ENCODE data around the gene HEXD.

Gene HEXD

GRCh38 chr17:82408288-82408937 lies 9.7 kb upstream of the HEXD start:
- Histone ChIP-seq H3K9me2 (replicated peaks; ENCODE audit: insufficient read depth, low read length) (no peaks in the 10 kb centered on the region), H3K9ac (ENCODE audit: low read length) (no peak overlapping the region), H2AFZ (ENCODE audit: low read length) (no peak overlapping the region), H3K27me3 (replicated peaks; ENCODE audit: insufficient read depth, low read length) (no peaks in the 10 kb centered on the region), H3K4me2 (ENCODE audit: low read depth, low read length) (no peak overlapping the region), H4K20me1 (ENCODE audit: insufficient read depth, low read length) (no peaks in the 10 kb centered on the region), H3K27ac (ENCODE audit: low read length) (no peak overlapping the region), H3K4me1 (ENCODE audit: low read length) (peaks cover 11% of the 10 kb centered on the region), H3K4me3 (ENCODE audit: low read length) (no peak overlapping the region), H3K36me3 (replicated peaks; ENCODE audit: insufficient read depth, low read length) (no peaks in the 10 kb centered on the region), H3K9me3 (replicated peaks; ENCODE audit: insufficient read depth, low read length) (no peaks in the 10 kb centered on the region), H3K79me2 (ENCODE audit: low read length) (peaks cover 27% of the 10 kb centered on the region), H3F3A (ENCODE audit: insufficient read depth, low read length) (peaks cover 12% of the 10 kb centered on the region)
- TF ChIP-seq EZH2 (optimal IDR thresholded peaks at IDR 0.05; ENCODE audit: low read depth, low read length) (no peak), EZH2phosphoT487 (IDR thresholded peaks at IDR 0.05; ENCODE audit: low read length) (no peak), CTCF (IDR thresholded peaks at IDR 0.05; ENCODE audit: low read length) (no peak)
- no peak for DNase-seq

GRCh38 chr17:82408938-82409318 lies 9.2 kb upstream of the HEXD start:
- Histone ChIP-seq H3K27ac (ENCODE audit: low read length) (no peak overlapping the region), H3K9ac (ENCODE audit: low read length) (no peak overlapping the region), H3K27me3 (replicated peaks; ENCODE audit: insufficient read depth, low read length) (no peaks in the 10 kb centered on the region), H2AFZ (ENCODE audit: low read length) (no peak overlapping the region), H3K4me3 (ENCODE audit: low read length) (no peak overlapping the region), H3K79me2 (ENCODE audit: low read length) (peaks cover 29% of the 10 kb centered on the region), H3K9me2 (replicated peaks; ENCODE audit: insufficient read depth, low read length) (no peaks in the 10 kb centered on the region), H3K9me3 (replicated peaks; ENCODE audit: insufficient read depth, low read length) (no peaks in the 10 kb centered on the region), H3K36me3 (replicated peaks; ENCODE audit: insufficient read depth, low read length) (no peaks in the 10 kb centered on the region), H3F3A (ENCODE audit: insufficient read depth, low read length) (peaks cover 7% of the 10 kb centered on the region), H3K4me2 (ENCODE audit: low read depth, low read length) (no peak overlapping the region), H4K20me1 (ENCODE audit: insufficient read depth, low read length) (no peaks in the 10 kb centered on the region), H3K4me1 (ENCODE audit: low read length) (peaks cover 6% of the 10 kb centered on the region)
- DNase-seq, result no peak
- TF ChIP-seq EZH2 (optimal IDR thresholded peaks at IDR 0.05; ENCODE audit: low read depth, low read length), result no peak
- no peak for TF ChIP-seq CTCF (IDR thresholded peaks at IDR 0.05; ENCODE audit: low read length)
- no peak for TF ChIP-seq EZH2phosphoT487 (IDR thresholded peaks at IDR 0.05; ENCODE audit: low read length)

DNA sequence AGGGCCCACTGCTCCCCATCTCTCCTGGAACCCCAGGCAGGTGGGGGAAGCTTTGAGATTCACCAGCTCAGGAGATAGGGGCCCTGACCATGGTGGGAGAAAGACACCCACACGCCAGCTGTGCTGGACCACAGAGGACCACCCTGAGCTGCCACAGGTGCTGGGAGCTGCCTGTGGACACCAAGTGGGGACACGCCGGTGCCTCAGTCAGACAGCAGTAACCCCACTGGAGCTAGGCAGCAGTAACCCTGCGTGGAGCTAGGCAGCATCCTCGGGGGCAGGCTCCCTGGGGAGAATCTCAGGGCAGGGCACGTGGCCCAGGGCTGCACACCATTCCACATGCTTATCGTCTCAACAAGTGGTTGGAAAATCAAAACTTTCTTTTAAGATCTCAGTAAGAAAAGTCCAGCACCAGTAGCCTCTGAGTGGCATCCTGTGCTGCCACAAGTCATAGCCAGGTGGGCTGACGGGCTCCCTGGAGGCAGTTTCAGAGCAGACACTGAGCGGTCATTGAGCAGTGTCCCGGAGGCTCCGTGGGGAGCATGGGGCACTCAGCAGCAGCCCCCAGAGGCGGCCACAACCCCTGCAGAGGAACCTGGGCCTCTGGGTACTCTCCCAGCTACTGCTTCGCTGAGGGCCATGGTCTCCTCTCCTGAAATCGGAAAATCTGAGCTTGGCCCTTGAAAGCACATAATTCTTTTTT lies 8.0 kb upstream of the HEXD start:
- DNase-seq, result no peak

More for the DNA sequence above, 8.0 kb upstream of the HEXD start:
- Histone ChIP-seq H3F3A (ENCODE audit: insufficient read depth, low read length) (no peaks in the 10 kb centered on the region), H3K36me3 (replicated peaks; ENCODE audit: insufficient read depth, low read length) (no peaks in the 10 kb centered on the region), H3K9me2 (replicated peaks; ENCODE audit: insufficient read depth, low read length) (no peaks in the 10 kb centered on the region), H3K27ac (ENCODE audit: low read length) (no peak overlapping the region), H3K27me3 (replicated peaks; ENCODE audit: insufficient read depth, low read length) (no peaks in the 10 kb centered on the region), H3K4me3 (ENCODE audit: low read length) (no peak overlapping the region), H3K9ac (ENCODE audit: low read length) (no peak overlapping the region), H2AFZ (ENCODE audit: low read length) (no peak overlapping the region), H3K9me3 (replicated peaks; ENCODE audit: insufficient read depth, low read length) (no peaks in the 10 kb centered on the region), H3K79me2 (ENCODE audit: low read length) (peaks cover 38% of the 10 kb centered on the region), H3K4me2 (ENCODE audit: low read depth, low read length) (no peak overlapping the region), H4K20me1 (ENCODE audit: insufficient read depth, low read length) (no peaks in the 10 kb centered on the region), H3K4me1 (ENCODE audit: low read length) (no peaks in the 10 kb centered on the region)
- TF ChIP-seq CTCF (IDR thresholded peaks at IDR 0.05; ENCODE audit: low read length) (no peak), EZH2phosphoT487 (IDR thresholded peaks at IDR 0.05; ENCODE audit: low read length) (no peak), EZH2 (optimal IDR thresholded peaks at IDR 0.05; ENCODE audit: low read depth, low read length) (no peak)
